Measurements from ENCODE around the gene KCNA5.

DNA sequence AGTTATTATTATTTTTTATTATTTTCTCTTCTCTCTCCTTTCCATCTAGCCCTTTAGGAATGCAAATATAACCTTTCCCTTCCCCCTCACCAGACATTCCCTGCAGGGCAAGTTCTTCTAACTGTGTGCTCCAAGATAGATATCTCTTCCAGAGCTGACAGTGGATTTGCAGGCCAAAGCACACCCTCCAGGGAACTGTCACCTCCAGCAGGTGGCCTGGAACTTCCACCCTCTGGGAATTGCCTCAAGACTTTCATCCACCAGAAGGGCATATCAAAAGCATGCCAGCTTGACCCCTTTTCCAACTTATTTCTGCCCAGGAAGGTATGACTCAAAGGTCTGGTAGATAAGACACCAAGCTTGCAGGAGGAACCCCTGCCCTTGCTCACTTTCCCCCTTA, 13.6 kb upstream of the KCNA5 start:
- TF ChIP-seq, protein P1, sequence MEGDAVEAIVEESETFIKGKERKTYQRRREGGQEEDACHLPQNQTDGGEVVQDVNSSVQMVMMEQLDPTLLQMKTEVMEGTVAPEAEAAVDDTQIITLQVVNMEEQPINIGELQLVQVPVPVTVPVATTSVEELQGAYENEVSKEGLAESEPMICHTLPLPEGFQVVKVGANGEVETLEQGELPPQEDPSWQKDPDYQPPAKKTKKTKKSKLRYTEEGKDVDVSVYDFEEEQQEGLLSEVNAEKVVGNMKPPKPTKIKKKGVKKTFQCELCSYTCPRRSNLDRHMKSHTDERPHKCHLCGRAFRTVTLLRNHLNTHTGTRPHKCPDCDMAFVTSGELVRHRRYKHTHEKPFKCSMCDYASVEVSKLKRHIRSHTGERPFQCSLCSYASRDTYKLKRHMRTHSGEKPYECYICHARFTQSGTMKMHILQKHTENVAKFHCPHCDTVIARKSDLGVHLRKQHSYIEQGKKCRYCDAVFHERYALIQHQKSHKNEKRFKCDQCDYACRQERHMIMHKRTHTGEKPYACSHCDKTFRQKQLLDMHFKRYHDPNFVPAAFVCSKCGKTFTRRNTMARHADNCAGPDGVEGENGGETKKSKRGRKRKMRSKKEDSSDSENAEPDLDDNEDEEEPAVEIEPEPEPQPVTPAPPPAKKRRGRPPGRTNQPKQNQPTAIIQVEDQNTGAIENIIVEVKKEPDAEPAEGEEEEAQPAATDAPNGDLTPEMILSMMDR (IDR thresholded peaks at IDR 0.05): no peak
- TF ChIP-seq POLR2A (IDR thresholded peaks at IDR 0.05): no peak

Measured in heart left ventricle (tissue), 13 donors.